ENCODE results near the gene CEP170.

- TF ChIP-seq POLR2AphosphoS5 (IDR thresholded peaks at IDR 0.05; ENCODE audit: low read depth, low read length) (no peak), TAF1 (IDR thresholded peaks at IDR 0.05; ENCODE audit: borderline replicate concordance, low read depth, low read length) (no peak), POLR2A (IDR thresholded peaks at IDR 0.05; ENCODE audit: low read depth, low read length) (no peak)
These were observed 10.6 kb downstream of the CEP170 start for GRCh38 chr1:243244432-243244841.
